HEK293 (cell line): ENCODE data around the gene SPECC1L.

Experiments used
- CTCF ChIA-PET: fragments of 350-600 bp; formaldehyde crosslinking; extraction: SDS; loops from one replicate; lab custom pipeline; 2021; ENCODE audit warnings: antibody characterized with exemption; lab: Yijun Ruan, JAX
- POLR2A ChIA-PET: fragments of 300-600 bp; formaldehyde crosslinking; extraction: SDS; loops from one replicate; lab custom pipeline; 2020; ENCODE audit warnings: antibody characterized with exemption, inconsistent platforms; lab: Yijun Ruan, JAX
- H3K27ac ChIP-seq: fragments of 200-500 bp; sonication (Bioruptor generic); 2 replicates; pipeline ENCODE4 v1.5.1; 2014; ENCODE audit warnings: low read depth, low read length, control low read depth, inconsistent platforms; ENCODE audit errors: extremely low read depth
- H3K36me3 ChIP-seq, 2 experiments: fragments of 200-500 bp in 1 of 2; sonication (Bioruptor generic) in 1 of 2; 1 replicate in 1 of 2; 2 replicates in 1 of 2; pipeline ENCODE4 v1.5.1; 2014 to 2017; ENCODE audit warnings: inconsistent platforms in 2 of 2, low read length in 2 of 2; ENCODE audit not compliant: control insufficient read depth in 2 of 2, insufficient read depth in 1 of 2
- H3K4me1 ChIP-seq: fragments of 200-500 bp; sonication (Bioruptor generic); 2 replicates; pipeline ENCODE4 v1.5.1; 2014; ENCODE audit warnings: mild to moderate bottlenecking, low read length, inconsistent platforms; ENCODE audit not compliant: control insufficient read depth, insufficient read depth
- H3K4me3 ChIP-seq: 2 replicates; pipeline ENCODE4 v1.5.1; 2011; ENCODE audit warnings: low read depth, mild to moderate bottlenecking, control low read depth, low read length, moderate library complexity
- H3K9me3 ChIP-seq: fragments of 200-500 bp; sonication (Bioruptor generic); 2 replicates; pipeline ENCODE4 v1.5.1; 2014; ENCODE audit warnings: low read depth, low read length, inconsistent platforms; ENCODE audit not compliant: control insufficient read depth, insufficient read depth
- GLI2 ChIP-seq: fragments of 450-650 bp; formaldehyde crosslinking; IDR thresholded peaks from 2 replicates; pipeline ENCODE4; 2017; ENCODE audit warnings: missing biosample characterization, missing genetic modification characterization, low read depth, borderline replicate concordance
- GLIS2 ChIP-seq: fragments of 450-650 bp; formaldehyde crosslinking; IDR thresholded peaks from 2 replicates; pipeline ENCODE4 v1.5.1; 2016; ENCODE audit warnings: missing biosample characterization, missing genetic modification characterization
- KLF10 ChIP-seq: fragments of 450-650 bp; IDR thresholded peaks from 2 replicates; pipeline ENCODE4 v1.5.1; 2018; ENCODE audit warnings: missing biosample characterization, mild to moderate bottlenecking, missing genetic modification characterization
- KLF9 ChIP-seq: fragments of 450-650 bp; formaldehyde crosslinking; IDR thresholded peaks from 2 replicates; pipeline ENCODE4 v1.5.1; 2016; ENCODE audit warnings: missing biosample characterization, missing genetic modification characterization, low read depth
- RBAK ChIP-seq: fragments of 450-650 bp; formaldehyde crosslinking; IDR thresholded peaks from 2 replicates; pipeline ENCODE4 v1.5.1; 2016; ENCODE audit warnings: missing biosample characterization, missing genetic modification characterization
- SALL2 ChIP-seq: fragments of 450-650 bp; formaldehyde crosslinking; IDR thresholded peaks from 2 replicates; pipeline ENCODE4 v1.5.0; 2017; ENCODE audit warnings: missing biosample characterization, mild to moderate bottlenecking, missing genetic modification characterization, borderline replicate concordance
- ZFHX2 ChIP-seq: fragments of 450-650 bp; formaldehyde crosslinking; conservative IDR thresholded peaks from 2 replicates; pipeline ENCODE4 v1.5.1; 2016; ENCODE audit warnings: missing biosample characterization, missing genetic modification characterization
- ZFP41 ChIP-seq: fragments of 450-650 bp; formaldehyde crosslinking; IDR thresholded peaks from 2 replicates; pipeline ENCODE4 v1.5.1; 2016; ENCODE audit warnings: missing biosample characterization, missing genetic modification characterization, borderline replicate concordance
- ZNF112 ChIP-seq: fragments of 450-650 bp; formaldehyde crosslinking; IDR thresholded peaks from 2 replicates; pipeline ENCODE4 v1.5.0; 2017; ENCODE audit warnings: missing biosample characterization, missing genetic modification characterization
- ZNF133 ChIP-seq: fragments of 450-650 bp; formaldehyde crosslinking; IDR thresholded peaks from 2 replicates; pipeline ENCODE4 v1.5.1; 2016; ENCODE audit warnings: missing biosample characterization, missing genetic modification characterization
- ZNF19 ChIP-seq: fragments of 450-650 bp; formaldehyde crosslinking; IDR thresholded peaks from 2 replicates; pipeline ENCODE4; 2016; ENCODE audit warnings: missing biosample characterization, missing genetic modification characterization, low read depth
- ZNF2 ChIP-seq: fragments of 450-650 bp; formaldehyde crosslinking; IDR thresholded peaks from 2 replicates; pipeline ENCODE4 v1.5.1; 2016; ENCODE audit warnings: missing biosample characterization, missing genetic modification characterization
- ZNF248 ChIP-seq: fragments of 450-650 bp; formaldehyde crosslinking; IDR thresholded peaks from 2 replicates; pipeline ENCODE4 v1.5.1; 2017; ENCODE audit warnings: missing biosample characterization, missing genetic modification characterization
- ZNF544 ChIP-seq: fragments of 450-650 bp; formaldehyde crosslinking; IDR thresholded peaks from 2 replicates; pipeline ENCODE4 v1.5.0; 2017; ENCODE audit warnings: missing biosample characterization, missing genetic modification characterization
- ZNF624 ChIP-seq: fragments of 450-650 bp; formaldehyde crosslinking; IDR thresholded peaks from 2 replicates; pipeline ENCODE4 v1.5.1; 2017; ENCODE audit warnings: missing biosample characterization, missing genetic modification characterization
- ZNF76 ChIP-seq: fragments of 450-650 bp; formaldehyde crosslinking; IDR thresholded peaks from 2 replicates; pipeline ENCODE4; 2016; ENCODE audit warnings: low read depth, missing biosample characterization, missing genetic modification characterization, borderline replicate concordance
- ZNF777 ChIP-seq: fragments of 450-650 bp; formaldehyde crosslinking; IDR thresholded peaks from 2 replicates; pipeline ENCODE4 v1.5.1; 2017; ENCODE audit warnings: missing biosample characterization, missing genetic modification characterization, borderline replicate concordance
- ZNF785 ChIP-seq: fragments of 450-650 bp; formaldehyde crosslinking; IDR thresholded peaks from 2 replicates; pipeline ENCODE4 v1.5.1; 2016; ENCODE audit warnings: missing biosample characterization, missing genetic modification characterization

SPECC1L gene

GRCh38 chr22:24441406-24442351 lies 171.0 kb downstream of the SPECC1L start (continued):
- no peak for TF ChIP-seq ZNF248 (tag by site-specific recombination)
- TF ChIP-seq ZNF133 (tag by site-specific recombination): no peak
- no peak for TF ChIP-seq ZNF76 (tag by site-specific recombination)
- 0 out of 2 replicates have a peak, but pooled peaks have one; percentile 14 for TF ChIP-seq ZFHX2 (tag by site-specific recombination)

GRCh38 chr22:24442352-24442744 lies 171.7 kb downstream of the SPECC1L start:
- POLR2A ChIA-PET: no interaction called here

GRCh38 chr22:24443668-24444067 lies 173.0 kb downstream of the SPECC1L start:
- ChIA-PET CTCF (interaction anchor here (0.6 to 1.1 kb wide), 2 partner anchors 17 to 80 kb away, joined by 3 to 4 read pairs; no protein-coding TSS in a partner anchor), POLR2A (interaction anchor here (0.7 kb wide), 1 partner anchor 22 kb away, joined by 4 read pairs; no protein-coding TSS in a partner anchor)
- Histone ChIP-seq H3K27ac (no peak overlapping the region), H3K36me3 (no peaks in the 10 kb centered on the region), H3K4me3 (no peak overlapping the region), H3K4me1 (no peaks in the 10 kb centered on the region; the same call in 1 of the 2 replicates), H3K9me3 (no peaks in the 10 kb centered on the region)
- TF ChIP-seq GLI2 (tag by site-specific recombination): no peak
- TF ChIP-seq ZNF785 (tag by site-specific recombination): no peak
- TF ChIP-seq SALL2 (tag by site-specific recombination): no peak

More at GRCh38 chr22:24442352-24442744, 171.7 kb downstream of the SPECC1L start:
- H3K4me3 ChIP-seq: no peak overlapping the region
- TF ChIP-seq GLIS2 (tag by site-specific recombination) (no peak), ZFP41 (tag by site-specific recombination) (no peak), KLF10 (tag by site-specific recombination) (no peak), ZNF544 (tag by site-specific recombination) (no peak), ZNF624 (no peak), KLF9 (no peak)
- TF ChIP-seq, all 188 proteins: peak for 0
- Histone ChIP-seq H3K4me1 (no peaks in the 10 kb centered on the region; the same call in 1 of the 2 replicates), H3K36me3 (no peaks in the 10 kb centered on the region), H3K9me3 (no peaks in the 10 kb centered on the region), H3K27ac (no peak overlapping the region)
- CTCF ChIA-PET: interaction anchor here (1.3 kb wide), 1 partner anchor 60 kb away, joined by 5 read pairs; no protein-coding TSS in a partner anchor

- H3K36me3 ChIP-seq: no peaks in the 10 kb centered on the region
- no peak overlapping the region for H3K27ac ChIP-seq
- no peaks in the 10 kb centered on the region; the same call in 1 of the 2 replicates for H3K4me1 ChIP-seq
- no peak overlapping the region for H3K4me3 ChIP-seq
- ChIA-PET CTCF (interaction anchor here (0.6 to 1.1 kb wide), 2 partner anchors 16 to 80 kb away, joined by 3 to 4 read pairs; no protein-coding TSS in a partner anchor), POLR2A (no interaction called here)
- H3K9me3 ChIP-seq: no peaks in the 10 kb centered on the region
- no peak for TF ChIP-seq ZNF112 (tag by site-specific recombination)
- no peak for TF ChIP-seq ZNF19
- no peak for TF ChIP-seq RBAK (tag by site-specific recombination)
- TF ChIP-seq ZNF777 (tag by site-specific recombination): no peak
- no peak for TF ChIP-seq ZNF2 (tag by site-specific recombination)
Measured at GRCh38 chr22:24444251-24444650, 173.6 kb downstream of the SPECC1L start.
